CD14-positive monocyte (primary cell): ENCODE results near the gene CLEC17A. TPM values are rescaled to one million over a fixed set of nuclear protein-coding genes. Genes with fewer than 3 reads are reported as not detected.

Experiments used
- DNase-seq, 3 donors: peaks; one replicate each; pipeline ENCODE4 v3.0.0-alpha.2; 2011 to 2022
- H2AFZ ChIP-seq: 2 replicates; pipeline ENCODE4 v1.6.0; 2012; ENCODE audit warnings: mild to moderate bottlenecking, low read depth, low read length, inconsistent platforms; ENCODE audit not compliant: insufficient read depth, poor library complexity, severe bottlenecking
- H3K27ac ChIP-seq, 2 donors: 1 replicate in 1 of 2; 2 replicates in 1 of 2; pipeline ENCODE4 v1.5.1; 2012 to 2013; ENCODE audit warnings: low read length in 2 of 2, control low read depth in 1 of 2, inconsistent platforms in 1 of 2, low read depth in 1 of 2, mild to moderate bottlenecking in 1 of 2
- H3K27me3 ChIP-seq, 2 donors: one replicate each; pipeline versions ENCODE4 v1.6.0 to v1.6.1; 2011 to 2013; ENCODE audit warnings: low read length in 2 of 2; ENCODE audit not compliant: control insufficient read depth in 2 of 2, insufficient read depth in 2 of 2
- H3K36me3 ChIP-seq, 2 donors: replicated peaks in 1 of 2; 1 replicate in 1 of 2; 2 replicates in 1 of 2; pipeline versions ENCODE4 v1.5.1 to v1.6.1; 2012 to 2013; ENCODE audit warnings: low read length in 2 of 2, control low read depth in 1 of 2, inconsistent platforms in 1 of 2, mild to moderate bottlenecking in 1 of 2; ENCODE audit not compliant: insufficient read depth in 2 of 2, control insufficient read depth in 1 of 2
- H3K4me1 ChIP-seq, 2 donors: 1 replicate in 1 of 2; 2 replicates in 1 of 2; pipeline versions ENCODE4 v1.5.1 to v1.6.1; 2012 to 2013; ENCODE audit warnings: low read length in 2 of 2, control low read depth in 1 of 2, inconsistent platforms in 1 of 2, mild to moderate bottlenecking in 1 of 2, moderate library complexity in 1 of 2; ENCODE audit not compliant: insufficient read depth in 2 of 2, control insufficient read depth in 1 of 2
- H3K4me2 ChIP-seq: replicated peaks from 2 replicates; pipeline ENCODE3; 2012; ENCODE audit warnings: low read length, moderate library complexity, mild to moderate bottlenecking; ENCODE audit not compliant: poor library complexity, severe bottlenecking; ENCODE audit errors: extremely low read depth
- H3K4me3 ChIP-seq, 3 experiments: fragments of 200-600 bp in 1 of 3; sonication (generic) in 1 of 3; replicated peaks in 1 of 3; 1 replicate in 2 of 3; 2 replicates in 1 of 3; pipeline ENCODE4 v1.5.1; 2011 to 2013; ENCODE audit warnings: low read length in 3 of 3, mild to moderate bottlenecking in 3 of 3, control low read depth in 2 of 3, low read depth in 2 of 3, inconsistent platforms in 1 of 3, moderate library complexity in 1 of 3
- H3K79me2 ChIP-seq: 2 replicates; pipeline ENCODE4 v1.6.0; 2012; ENCODE audit warnings: mild to moderate bottlenecking, control low read depth, inconsistent platforms, low read length, moderate library complexity; ENCODE audit not compliant: insufficient read depth
- H3K9ac ChIP-seq: 2 replicates; pipeline ENCODE4 v1.6.0; 2017; ENCODE audit warnings: low read length, mild to moderate bottlenecking; ENCODE audit not compliant: insufficient read depth, poor library complexity, severe bottlenecking
- H3K9me3 ChIP-seq, 2 donors: replicated peaks in 1 of 2; 1 replicate in 1 of 2; 2 replicates in 1 of 2; pipeline versions ENCODE4 v1.5.1 to v1.6.1; 2012 to 2013; ENCODE audit warnings: low read length in 2 of 2, control low read depth in 1 of 2; ENCODE audit not compliant: control insufficient read depth in 1 of 2, insufficient read depth in 1 of 2
- H4K20me1 ChIP-seq: 2 replicates; pipeline ENCODE4 v1.6.0; 2012; ENCODE audit warnings: mild to moderate bottlenecking, low read length, control low read depth, moderate library complexity; ENCODE audit not compliant: insufficient read depth
- H3K27ac Mint-ChIP-seq, 7 donors: one replicate each; pipeline ENCODE4 v1.8.0; 2020; ENCODE audit warnings: mild to moderate bottlenecking in 7 of 7, mixed read lengths in 7 of 7, moderate library complexity in 6 of 7, inconsistent platforms in 2 of 7
- H3K27me3 Mint-ChIP-seq, 3 donors: one replicate each; pipeline ENCODE4 v1.8.0; 2021 to 2022; ENCODE audit warnings: low read depth in 3 of 3, mild to moderate bottlenecking in 3 of 3, mixed read lengths in 3 of 3, moderate library complexity in 3 of 3, inconsistent platforms in 1 of 3
- H3K36me3 Mint-ChIP-seq, 2 donors: one replicate each; pipeline ENCODE4 v1.8.0; 2020; ENCODE audit warnings: mixed read lengths in 2 of 2, inconsistent platforms in 1 of 2, mild to moderate bottlenecking in 1 of 2
- H3K4me1 Mint-ChIP-seq: one replicate; pipeline ENCODE4 v1.8.0; 2020; ENCODE audit warnings: mild to moderate bottlenecking, mixed read lengths
- H3K4me3 Mint-ChIP-seq, 2 donors: one replicate each; pipeline ENCODE4 v1.8.0; 2020; ENCODE audit warnings: mild to moderate bottlenecking in 2 of 2, mixed read lengths in 2 of 2, moderate library complexity in 1 of 2
- H3K9me3 Mint-ChIP-seq, 7 donors: one replicate each; pipeline ENCODE4 v1.8.0; 2020 to 2022; ENCODE audit warnings: mixed read lengths in 7 of 7, mild to moderate bottlenecking in 6 of 7, moderate library complexity in 6 of 7, inconsistent platforms in 2 of 7
- CTCF ChIP-seq: fragments of 200-600 bp; IDR thresholded peaks from one replicate; pipeline ENCODE4 v1.8.0; 2022; ENCODE audit warnings: antibody characterized with exemption, mild to moderate bottlenecking
- WGBS: methylation state at CpG from one replicate; pipeline ENCODE4 v1.1.5; 2013; ENCODE audit warnings: missing lambda C conversion rate; ENCODE audit not compliant: insufficient coverage; 5-methylcytosine and 5-hydroxymethylcytosine counted together
- intact Hi-C, 2 donors: fragments of 100-400 bp; cut with micrococcal nuclease; formaldehyde crosslinking; loops; one replicate each; pipeline versions ENCODE4 v1.15.0 to v1.15.1; 2023
- polyA plus RNA-seq, 3 donors: library from polyadenylated mRNA; depleted of rRNA in 1 of 3; unstranded in 2 of 3; stranded (reverse) in 1 of 3; fragments of 300-500 nt in 2 of 3; fragments of >200 nt in 1 of 3; fragmentation: Illumina TruSeq in 2 of 3; gene quantifications; 1 replicate in 2 of 3; 2 replicates in 1 of 3; pipeline ENCODE4 v1.2.3, GENCODE V29; 2012 to 2021
- small RNA-seq: library from RNA; depleted of rRNA; stranded (forward); fragments of <200 nt; gene quantifications from one replicate; pipeline ENCODE3, GENCODE V24; 2012; ENCODE audit warnings: low read depth; ENCODE audit not compliant: insufficient read length

Gene CLEC17A
- polyA plus RNA-seq, 3 donors = 0.62 to 3.4 (median 2.6) TPM

GRCh38 chr19:14659874-14660489 is 77.1 kb downstream of the CLEC17A start:
- Histone ChIP-seq H3K79me2 (no peaks in the 10 kb centered on the region), H3K4me3 (no peak overlapping the region), H4K20me1 (no peaks in the 10 kb centered on the region), H3K9me3 (no peaks in the 10 kb centered on the region), H3K9ac (no peak overlapping the region), H3K4me1 (peaks cover 37 to 40% of the 10 kb centered on the region in 2 donors), H3K36me3 (peaks cover 0 to 6% of the 10 kb centered on the region in 2 donors), H2AFZ (no peak overlapping the region), H3K27me3 (no peaks in the 10 kb centered on the region), H3K4me2 (no peak overlapping the region), H3K27ac (no peak overlapping the region)
- H3K27ac Mint-ChIP-seq = peak overlapping the region in 3 of 7 donors; percentile 88 to 97 (median 94)
- H3K9me3 Mint-ChIP-seq = peaks cover 0 to 3% (median 0%) of the 10 kb centered on the region in 7 donors
- WGBS = no CpG with 5 or more reads among the region's 6 CpGs
- no peak for TF ChIP-seq CTCF
- H3K4me3 Mint-ChIP-seq = no peak overlapping the region
- H3K27me3 Mint-ChIP-seq = peaks cover 2 to 6% (median 6%) of the 10 kb centered on the region in 3 donors
- peaks cover 14 to 77% of the 10 kb centered on the region in 2 donors for H3K36me3 Mint-ChIP-seq
- no peak for DNase-seq
- H3K4me1 Mint-ChIP-seq = peaks cover 41% of the 10 kb centered on the region
- intact Hi-C loops = no loop called here

GRCh38 chr19:14661372-14661924 is 78.6 kb downstream of the CLEC17A start:
- H3K4me3 Mint-ChIP-seq = peak overlapping the region; percentile 25 to 68
- peak overlapping the region; percentile 88 to 98 (median 94) for H3K27ac Mint-ChIP-seq
- Histone ChIP-seq H3K4me1 (peaks cover 30 to 31% of the 10 kb centered on the region in 2 donors), H3K36me3 (peaks cover 0 to 6% of the 10 kb centered on the region in 2 donors), H3K27me3 (no peaks in the 10 kb centered on the region), H3K9ac (no peak overlapping the region), H3K4me2 (peak overlapping the region; percentile 53), H4K20me1 (no peaks in the 10 kb centered on the region), H3K79me2 (no peaks in the 10 kb centered on the region), H3K9me3 (no peaks in the 10 kb centered on the region), H3K4me3 (peak overlapping the region in 1 of 3 experiments; percentile 29), H3K27ac (peak overlapping the region; percentile 74 to 76), H2AFZ (no peak overlapping the region)
- H3K4me1 Mint-ChIP-seq = peaks cover 30% of the 10 kb centered on the region
- peaks cover 0 to 6% (median 2%) of the 10 kb centered on the region in 3 donors for H3K27me3 Mint-ChIP-seq
- peak; percentile 79 to 90 (median 79) for DNase-seq
- WGBS = 0% methylated on average over 4 of the region's 12 CpGs
- H3K36me3 Mint-ChIP-seq = peaks cover 10 to 67% of the 10 kb centered on the region in 2 donors
- intact Hi-C loops = no loop called here
- TF ChIP-seq CTCF = no peak
- no peaks in the 10 kb centered on the region for H3K9me3 Mint-ChIP-seq

Small RNA genes within 50 kb of the gene (small RNA-seq; reads per million reads assigned to genes)
- gene AC022149.2 (not detected), gene RN7SL842P (not detected)

Other genes starting within 250 kb of the CLEC17A start
- 100 to 1,000 TPM; 259 to 388 (median 279) TPM for gene ADGRE5, start 201.6 kb upstream of the CLEC17A start, polyA plus RNA-seq
- gene DDX39A, start 163.7 kb upstream of the CLEC17A start, polyA plus RNA-seq = 100 to 1,000 TPM in 1 of 3 donors, 10 to 100 TPM in 2; 78.7 to 187 (median 83.5) TPM
- gene PKN1, start 149.8 kb upstream of the CLEC17A start, polyA plus RNA-seq = 100 to 1,000 TPM in 1 of 3 donors, 10 to 100 TPM in 2; 49.5 to 119 (median 49.6) TPM
- gene PTGER1, start 107.7 kb upstream of the CLEC17A start, polyA plus RNA-seq = not detected
- 1 to 10 TPM; 4.0 to 6.2 (median 4.8) TPM for gene GIPC1, start 87.0 kb upstream of the CLEC17A start, polyA plus RNA-seq
- 100 to 1,000 TPM in 1 of 3 donors, 10 to 100 TPM in 2; 59.3 to 107 (median 70.9) TPM for gene DNAJB1, start 64.7 kb upstream of the CLEC17A start, polyA plus RNA-seq
- gene TECR, start 53.5 kb upstream of the CLEC17A start, polyA plus RNA-seq = 10 to 100 TPM; 59.8 to 79.6 (median 76.7) TPM
- gene NDUFB7, start 11.0 kb upstream of the CLEC17A start, polyA plus RNA-seq = 100 to 1,000 TPM; 137 to 313 (median 204) TPM
- gene ADGRE3, start 91.8 kb downstream of the CLEC17A start, polyA plus RNA-seq = 10 to 100 TPM; 27.3 to 92.0 (median 28.3) TPM
- 10 to 100 TPM in 1 of 3 donors, 1 to 10 TPM in 2; 7.6 to 43.0 (median 9.3) TPM for gene ZNF333, start 107.0 kb downstream of the CLEC17A start, polyA plus RNA-seq
- 10 to 100 TPM; 13.1 to 91.1 (median 47.6) TPM for gene ADGRE2, start 195.5 kb downstream of the CLEC17A start, polyA plus RNA-seq